GF-D8 (cell line): ENCODE data around the gene RAB3IL1.

Experiments
- DNase-seq: peaks from one replicate; lab custom pipeline; 2025; lab: John Stamatoyannopoulos, UW

The RAB3IL1 gene

DNA sequence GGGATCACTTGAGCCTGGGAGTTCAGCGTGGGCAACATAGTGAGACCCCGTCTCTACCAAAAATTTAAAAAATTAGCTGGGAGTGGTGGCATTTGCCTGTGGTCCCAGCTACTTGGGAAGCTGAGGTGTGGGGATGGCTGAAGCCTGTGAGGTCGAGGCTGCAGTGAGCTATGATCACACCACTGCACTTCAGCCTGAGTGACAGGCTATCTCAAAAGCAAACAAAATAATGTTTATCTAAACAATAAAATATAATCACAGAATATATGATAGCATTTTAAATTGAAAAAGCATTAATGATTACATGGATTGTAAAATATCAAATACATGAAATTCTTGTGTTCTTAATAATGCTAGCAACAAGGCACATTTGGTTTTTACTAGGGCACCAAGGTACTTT is 35.5 kb upstream of the RAB3IL1 start:
- no peak for DNase-seq

- DNase-seq = no peak
Observed at GRCh38 chr11:61951484-61952135, 34.2 kb upstream of the RAB3IL1 start.

DNA sequence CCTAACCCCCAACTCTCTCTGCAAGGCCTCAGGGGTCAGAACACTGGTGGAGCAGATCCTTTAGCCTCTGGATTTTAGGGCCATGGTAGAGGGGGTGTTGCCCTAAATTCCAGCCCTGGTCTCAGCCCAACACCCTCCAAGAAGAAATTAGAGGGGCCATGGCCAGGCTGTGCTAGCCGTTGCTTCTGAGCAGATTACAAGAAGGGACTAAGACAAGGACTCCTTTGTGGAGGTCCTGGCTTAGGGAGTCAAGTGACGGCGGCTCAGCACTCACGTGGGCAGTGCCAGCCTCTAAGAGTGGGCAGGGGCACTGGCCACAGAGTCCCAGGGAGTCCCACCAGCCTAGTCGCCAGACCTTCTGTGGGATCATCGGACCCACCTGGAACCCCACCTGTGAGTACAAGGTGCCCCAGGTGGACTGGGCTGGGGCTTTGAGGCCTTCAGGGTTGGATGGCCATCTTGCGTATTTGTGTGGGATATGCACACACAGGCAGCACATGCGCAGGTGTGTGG is 32.7 kb upstream of the RAB3IL1 start, which contains the start of gene BEST1:
Gene BEST1, plus strand, starts transcription at position 317 of the 513 bp plus-strand sequence. CDS start 1,456 bp downstream, outside the sequence.
- DNase-seq = no peak

- no peak for DNase-seq
Observed at GRCh38 chr11:61949169-61950034, 32.0 kb upstream of the RAB3IL1 start.

DNA sequence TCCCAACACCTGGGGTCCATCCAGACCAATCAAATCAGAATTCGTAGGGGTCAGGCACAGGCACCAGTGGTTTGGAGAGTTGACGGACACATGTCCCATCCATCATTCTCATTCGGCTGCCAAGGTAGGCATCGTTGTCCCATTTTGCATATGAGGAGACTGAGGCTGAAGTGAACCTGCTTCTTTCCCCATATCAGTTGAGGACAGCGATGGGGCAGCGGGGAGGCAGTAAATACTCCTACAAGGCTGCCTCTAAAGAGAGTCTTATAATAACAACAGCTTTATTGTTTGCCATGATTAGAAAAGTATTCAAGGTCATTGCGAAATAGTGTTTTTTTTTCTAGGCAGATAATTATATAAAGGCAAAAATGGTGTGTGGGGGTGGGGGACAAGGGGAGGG is 31.1 kb upstream of the RAB3IL1 start:
- no peak for DNase-seq

GRCh38 chr11:61947486-61948210 is 30.3 kb upstream of the RAB3IL1 start:
- no peak for DNase-seq

- no peak for DNase-seq
Observed at GRCh38 chr11:61946894-61947293, 29.5 kb upstream of the RAB3IL1 start.

GRCh38 chr11:61945191-61945590 is 27.8 kb upstream of the RAB3IL1 start:
- no peak for DNase-seq

- DNase-seq = no peak
Observed at GRCh38 chr11:61940466-61940865, 23.1 kb upstream of the RAB3IL1 start.

GRCh38 chr11:61935861-61936260 is 18.5 kb upstream of the RAB3IL1 start:
- no peak for DNase-seq

GRCh38 chr11:61930933-61931332 is 13.6 kb upstream of the RAB3IL1 start:
- no peak for DNase-seq

- DNase-seq = no peak
Observed at GRCh38 chr11:61928606-61929005, 11.2 kb upstream of the RAB3IL1 start.

GRCh38 chr11:61927501-61927900 is 10.1 kb upstream of the RAB3IL1 start:
- no peak for DNase-seq

DNA sequence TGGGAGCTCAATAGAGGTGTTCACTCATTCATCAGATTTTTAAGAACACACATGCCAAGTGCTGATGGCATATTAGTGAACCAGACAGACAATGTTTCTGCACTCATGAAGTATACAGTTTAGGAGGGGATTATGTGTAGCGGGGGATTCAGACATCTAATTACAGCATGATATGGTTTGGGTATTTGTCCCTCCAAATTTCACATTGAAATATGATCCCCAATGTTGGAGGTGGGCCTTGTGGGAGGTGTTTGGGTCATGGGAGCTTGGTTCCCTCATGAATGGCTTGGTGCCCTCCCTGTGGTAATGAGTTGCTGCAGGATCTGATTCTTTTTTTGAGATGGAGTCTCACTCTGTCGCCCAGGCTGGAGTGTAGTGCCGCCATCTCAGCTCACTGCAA is 8.9 kb upstream of the RAB3IL1 start:
- no peak for DNase-seq

GRCh38 chr11:61925736-61926135 is 8.4 kb upstream of the RAB3IL1 start:
- no peak for DNase-seq

DNA sequence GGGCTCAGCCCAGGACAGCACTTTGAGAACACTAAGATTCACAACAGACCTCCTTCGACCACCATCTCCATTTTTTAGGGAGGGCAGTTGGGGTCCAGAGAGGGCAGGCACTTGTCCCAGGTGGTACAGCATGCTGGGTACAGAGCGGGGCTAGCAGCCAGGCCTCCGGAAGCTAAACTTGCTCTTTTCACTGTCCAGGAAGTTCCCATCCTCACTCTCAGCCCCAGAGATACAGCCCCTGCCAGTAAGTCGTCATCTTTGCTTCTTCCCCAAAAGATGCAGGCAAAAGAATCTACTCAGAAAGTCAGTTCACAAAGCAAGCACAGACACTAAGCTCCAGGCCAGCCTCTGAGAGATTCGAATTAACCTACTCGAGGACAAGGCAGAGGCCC is 6.7 kb upstream of the RAB3IL1 start:
- DNase-seq = no peak

GRCh38 chr11:61923166-61924063 is 6.0 kb upstream of the RAB3IL1 start:
- no peak for DNase-seq

DNA sequence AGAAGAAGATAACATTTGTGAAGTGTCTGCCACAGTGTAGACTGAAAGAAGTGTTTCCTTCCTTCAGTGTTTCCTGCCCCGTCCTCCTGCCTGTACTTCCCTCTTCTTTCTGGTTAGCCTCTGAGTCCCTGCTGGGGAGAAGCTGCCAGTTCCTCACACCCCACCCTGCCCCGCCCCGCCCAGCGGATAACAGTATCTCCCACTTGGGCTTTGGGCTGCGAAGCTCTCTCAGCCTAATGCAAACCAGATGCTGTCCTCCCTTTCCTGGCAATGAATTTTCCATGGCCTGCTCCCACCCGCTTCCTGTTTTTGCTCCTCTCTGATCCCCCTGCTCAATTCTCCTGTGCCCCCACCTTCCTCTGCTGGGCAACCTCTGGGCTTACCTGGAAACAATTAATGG is 5.2 kb upstream of the RAB3IL1 start:
- peak; percentile 58 for DNase-seq

DNA sequence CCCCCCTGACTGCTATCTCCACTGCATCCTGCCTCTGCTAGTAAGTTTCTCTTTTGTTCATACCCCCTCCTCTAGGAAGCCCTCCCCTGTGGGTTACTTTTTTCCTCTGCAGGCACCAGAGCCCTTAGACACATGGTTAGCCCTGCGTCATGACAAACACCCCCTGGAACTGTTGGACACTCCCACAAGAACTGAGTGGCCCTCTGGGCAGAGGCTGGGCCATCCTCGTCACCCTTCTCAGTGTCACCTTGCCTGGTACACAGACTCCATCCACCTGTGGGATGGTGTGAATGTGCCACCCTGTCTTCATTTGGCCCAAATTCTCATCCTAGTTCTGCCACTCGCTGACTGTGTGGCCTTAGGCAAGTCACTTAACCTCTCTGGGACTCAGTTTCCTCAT is 4.1 kb upstream of the RAB3IL1 start:
- DNase-seq = no peak

GRCh38 chr11:61919705-61920631 is 2.6 kb upstream of the RAB3IL1 start:
- no peak for DNase-seq
